SHP77 (cell line): ENCODE measurements around the gene PROSER2.
"Not testable (repeated sequence)": the region's sequence is repeated elsewhere in the genome, so short reads cannot be mapped to it uniquely, and the experiment has no call there.

Experiments
- DNase-seq, 2 experiments: peaks; one replicate each; lab custom pipeline; 2025; lab: John Stamatoyannopoulos, UW

PROSER2 gene

GRCh38 chr10:11886138-11886474 lies 63.0 kb downstream of the PROSER2 start:
- DNase-seq = no peak

GRCh38 chr10:11886851-11887250 lies 63.7 kb downstream of the PROSER2 start:
- DNase-seq = no peak

- DNase-seq = no peak
Observed at GRCh38 chr10:11887381-11888227, 64.4 kb downstream of the PROSER2 start.

DNA sequence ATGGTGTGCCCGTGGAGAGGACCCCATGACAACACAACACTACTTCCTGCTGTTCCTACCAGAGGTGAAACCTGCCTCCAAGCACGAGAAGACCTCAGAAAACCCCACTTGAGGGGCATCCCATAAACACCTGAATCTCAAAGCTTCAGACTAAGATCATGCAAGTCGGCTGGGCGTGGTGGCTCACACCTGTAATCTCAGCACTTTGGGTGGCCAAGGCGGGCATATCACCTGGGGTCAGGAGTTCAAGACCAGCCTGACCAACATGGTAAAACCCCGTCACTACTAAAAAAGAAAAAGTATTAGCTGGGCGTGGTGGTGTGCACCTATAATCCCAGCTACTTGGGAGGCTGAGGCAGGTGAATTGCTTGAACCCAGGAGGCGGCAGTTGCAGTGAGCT lies 66.1 kb downstream of the PROSER2 start:
- DNase-seq = not testable (repeated sequence)

- no peak for DNase-seq
Observed at GRCh38 chr10:11891776-11892486, 68.8 kb downstream of the PROSER2 start.

- DNase-seq = no peak
Observed at GRCh38 chr10:11893749-11894278, 70.7 kb downstream of the PROSER2 start.

GRCh38 chr10:11894381-11895107 lies 71.4 kb downstream of the PROSER2 start:
- no peak for DNase-seq

DNA sequence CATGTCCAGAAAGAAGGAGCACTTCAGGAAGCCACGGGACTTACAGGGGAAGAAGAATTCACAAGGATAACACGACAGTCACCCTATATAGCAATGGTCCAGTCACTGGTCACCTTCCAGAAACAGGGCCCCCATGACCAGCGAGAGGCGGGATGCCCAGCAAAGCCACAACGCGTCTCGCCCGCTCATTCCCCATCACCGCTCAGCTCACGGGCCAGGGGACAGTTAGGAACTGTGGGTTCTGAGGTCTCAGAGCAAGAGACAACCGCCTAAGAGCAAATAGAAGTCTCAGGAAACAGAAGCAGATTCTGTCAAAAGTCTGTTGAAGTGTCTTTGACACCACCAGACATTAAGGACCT lies 71.9 kb downstream of the PROSER2 start:
- DNase-seq = no peak

DNA sequence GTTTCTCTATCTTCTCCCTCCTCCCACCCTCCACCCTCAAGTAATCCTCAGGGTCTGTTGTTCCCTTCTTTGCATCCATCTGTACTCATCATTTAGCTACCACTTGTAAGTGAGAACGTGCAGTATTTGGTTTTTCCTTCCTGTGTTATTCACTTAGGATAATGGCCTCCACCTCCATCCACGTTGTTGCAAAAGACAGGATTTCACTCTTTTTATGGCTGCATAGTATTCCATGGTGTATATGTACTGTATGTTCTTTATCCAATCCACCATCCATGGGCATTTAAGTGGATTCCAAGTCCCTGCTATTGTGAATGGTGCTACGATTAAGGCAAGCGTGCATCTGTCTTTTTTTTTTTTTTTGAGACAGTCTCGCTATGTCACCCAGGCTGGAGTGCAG lies 72.4 kb downstream of the PROSER2 start:
- no peak for DNase-seq

- no peak for DNase-seq
Observed at GRCh38 chr10:11896549-11897200, 73.5 kb downstream of the PROSER2 start.

- DNase-seq = no peak
Observed at GRCh38 chr10:11898033-11898371, 74.8 kb downstream of the PROSER2 start.

DNA sequence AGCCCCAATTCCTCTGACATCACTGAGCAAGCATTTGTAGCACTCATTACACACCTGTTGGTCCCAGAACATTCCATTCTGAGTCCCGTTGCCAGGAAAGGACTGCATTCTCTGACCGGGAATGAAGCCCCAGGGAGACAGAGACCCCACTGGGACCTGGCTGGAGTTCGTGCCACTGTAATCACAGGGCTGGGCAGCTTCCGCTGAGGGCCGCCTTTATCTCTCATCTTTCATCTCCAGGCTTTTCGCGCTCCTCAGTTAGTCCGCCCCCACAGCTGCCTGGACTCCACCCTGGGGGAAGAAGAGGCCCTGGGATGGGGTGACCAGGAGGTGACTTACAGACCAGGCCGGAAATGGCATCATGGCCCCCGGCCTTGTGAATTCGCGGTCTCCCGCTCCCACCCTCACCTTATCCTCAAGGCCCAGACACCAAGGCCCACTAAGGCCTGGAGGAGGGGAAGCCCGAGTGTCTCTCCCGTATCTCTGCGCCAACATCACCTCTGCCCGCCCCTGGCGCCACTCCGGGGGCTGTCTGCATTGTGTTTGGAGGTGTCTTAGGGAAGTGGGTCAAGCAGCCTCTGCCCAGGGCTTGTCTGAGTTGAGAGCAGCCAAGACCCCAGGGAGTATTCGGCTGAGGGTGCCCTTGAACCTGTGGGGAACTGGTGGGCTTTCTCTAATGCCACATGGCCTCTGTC lies 75.4 kb downstream of the PROSER2 start:
- peak; percentile 14 to 17 for DNase-seq

DNA sequence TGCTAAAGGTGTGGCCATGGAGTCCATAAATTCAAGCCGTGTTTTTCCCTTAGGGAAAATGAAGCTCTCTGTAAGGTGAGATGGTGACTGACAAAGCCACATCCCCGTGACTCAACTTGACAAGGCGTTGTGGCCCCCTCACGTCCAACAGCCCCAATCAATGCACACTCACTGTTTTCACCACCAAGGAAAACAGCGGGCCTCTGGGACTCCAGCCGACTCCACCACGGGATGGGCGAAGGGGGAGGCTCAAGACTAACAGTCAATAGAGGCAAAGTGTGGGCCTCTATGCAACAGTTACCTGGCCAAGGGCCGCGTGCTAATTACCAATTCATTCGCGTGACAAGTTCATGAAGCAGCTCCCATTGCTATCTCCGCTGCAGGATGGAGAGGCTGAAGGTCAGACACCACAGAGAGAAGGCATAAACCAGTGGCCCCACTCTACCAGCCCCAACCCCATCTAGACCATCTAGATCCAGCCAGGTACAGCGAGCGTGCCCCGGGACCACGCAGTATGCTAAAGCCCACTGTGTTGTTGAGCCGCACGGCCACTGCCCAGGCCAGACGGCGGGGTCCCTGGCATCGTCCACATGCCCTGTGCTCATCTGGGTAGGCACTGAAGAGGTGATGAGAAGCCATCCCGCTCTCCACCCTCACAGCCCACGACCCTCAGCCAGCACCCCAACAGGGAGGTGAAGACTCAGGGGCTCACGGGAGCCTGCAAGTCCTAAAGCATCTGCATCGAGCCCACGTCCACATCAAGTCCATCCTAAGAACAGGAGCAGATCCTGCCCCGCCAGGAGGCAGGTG lies 76.1 kb downstream of the PROSER2 start:
- DNase-seq = no peak

- DNase-seq = no peak
Observed at GRCh38 chr10:11901036-11901301, 77.8 kb downstream of the PROSER2 start.

GRCh38 chr10:11901454-11901832 lies 78.3 kb downstream of the PROSER2 start:
- no peak for DNase-seq

DNA sequence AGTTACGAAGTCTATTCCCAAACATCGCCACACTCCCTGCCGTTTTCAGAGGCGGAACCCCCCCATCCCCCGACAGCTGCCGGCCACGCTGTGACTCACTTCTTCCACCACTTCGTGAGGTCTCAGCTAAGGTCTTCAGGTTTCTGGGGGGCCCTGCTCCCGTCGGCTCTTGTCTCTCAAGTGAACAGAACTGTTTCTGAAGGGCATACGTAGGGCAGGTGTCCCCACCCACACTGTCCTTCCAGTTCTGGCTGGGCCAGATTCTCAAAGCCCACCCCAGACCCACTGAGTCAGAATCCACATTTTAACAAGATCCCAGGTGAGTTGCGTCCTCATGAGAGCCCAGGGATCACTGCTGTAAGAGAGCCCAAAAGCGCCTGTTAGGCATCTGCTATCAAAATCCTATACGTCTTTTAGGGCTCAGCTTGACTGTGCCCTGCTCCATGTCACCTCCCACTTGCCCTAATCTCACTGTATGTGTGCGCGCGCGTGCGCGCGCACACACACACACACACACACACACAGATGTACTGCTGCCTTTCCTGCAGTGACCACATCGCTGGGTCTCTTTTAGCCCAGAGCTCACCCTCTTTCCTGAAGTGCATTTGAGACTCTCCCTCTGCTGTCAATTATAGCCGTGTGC lies 78.8 kb downstream of the PROSER2 start:
- no peak for DNase-seq

DNA sequence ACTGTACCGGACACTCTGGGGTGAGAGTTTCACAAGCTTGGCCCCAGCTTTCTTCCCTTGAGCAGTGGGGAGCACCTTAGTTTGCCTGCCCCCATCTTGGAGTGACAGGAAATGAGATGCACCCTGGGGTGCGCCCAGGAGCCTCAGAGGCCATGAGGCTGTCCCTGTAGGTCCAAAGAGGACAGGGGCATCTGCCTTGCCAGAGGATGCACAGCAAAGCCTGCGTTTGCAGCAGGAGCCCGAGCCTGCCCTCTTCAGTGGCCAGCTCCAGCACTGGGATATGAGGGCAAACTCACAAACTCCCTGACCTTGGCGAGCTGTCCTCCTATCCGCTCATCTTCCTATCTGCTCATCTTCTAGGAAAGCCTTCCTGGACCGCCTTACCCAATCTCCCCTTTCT lies 79.5 kb downstream of the PROSER2 start:
- DNase-seq = no peak

DNA sequence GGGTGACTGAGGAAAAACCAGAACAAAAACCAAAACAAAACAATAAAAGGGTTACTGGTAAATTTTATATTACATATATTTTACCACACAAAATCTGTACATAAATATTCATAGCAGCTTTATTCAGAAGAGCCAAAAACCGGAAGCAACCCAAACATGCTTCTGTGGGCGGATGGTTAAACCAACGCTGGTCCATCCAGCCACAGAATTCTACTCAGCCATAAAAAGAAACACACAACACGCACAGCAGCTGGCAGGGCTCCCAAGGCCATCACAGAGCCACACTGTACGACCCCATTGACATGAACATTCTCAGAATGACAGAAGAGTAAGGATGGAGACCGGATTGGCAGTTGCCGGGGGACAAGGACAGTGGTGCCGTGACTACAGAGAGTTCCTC lies 83.6 kb downstream of the PROSER2 start:
- no peak for DNase-seq

- no peak for DNase-seq
Observed at GRCh38 chr10:11907914-11908313, 84.8 kb downstream of the PROSER2 start.

DNA sequence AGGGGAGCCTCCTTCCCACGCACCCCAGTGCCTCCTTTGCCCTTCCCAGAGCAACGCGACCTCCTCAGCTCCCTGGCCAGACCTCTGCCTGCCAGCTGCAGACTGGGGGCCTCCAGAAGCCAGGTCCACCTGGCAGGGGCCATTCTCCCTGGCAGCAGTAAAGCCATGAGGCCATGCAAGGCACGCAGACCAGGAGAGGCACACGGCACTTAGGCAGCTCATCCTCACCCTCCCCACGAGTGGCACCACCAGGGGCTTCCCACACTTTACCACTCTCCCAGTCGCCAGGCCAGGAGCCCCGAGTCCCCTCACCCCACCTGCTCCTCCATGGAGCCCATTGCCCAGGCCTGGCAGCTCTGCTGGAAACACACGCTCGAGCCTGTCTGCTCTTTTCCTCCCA lies 85.4 kb downstream of the PROSER2 start:
- no peak for DNase-seq

DNA sequence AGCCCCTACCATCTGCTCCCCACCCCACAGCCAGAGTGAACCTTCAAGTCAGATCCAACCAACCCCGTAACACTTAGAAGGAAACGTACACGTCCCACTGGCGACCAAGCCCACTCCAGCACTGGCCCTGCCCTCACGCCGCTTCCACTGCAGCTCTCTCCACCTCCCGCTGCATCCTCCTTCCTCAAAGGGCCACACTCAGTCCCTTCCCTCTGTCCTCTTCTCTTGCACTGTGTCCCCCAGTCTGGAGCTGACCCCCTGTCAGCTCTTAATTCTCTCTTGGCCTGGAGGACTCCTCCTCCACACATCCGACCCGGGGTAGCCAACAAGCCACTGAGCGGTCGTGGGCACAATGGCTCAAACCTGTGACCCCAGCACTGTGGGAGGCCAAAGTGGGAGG lies 85.8 kb downstream of the PROSER2 start:
- no peak for DNase-seq
